Measurements from ENCODE around the gene POLD4. TPM values are rescaled to one million over a fixed set of nuclear protein-coding genes. Genes with fewer than 3 reads are reported as not detected.

The POLD4 gene
- total RNA-seq, 1 experiment from 2014 or later: 19.5 TPM

DNA sequence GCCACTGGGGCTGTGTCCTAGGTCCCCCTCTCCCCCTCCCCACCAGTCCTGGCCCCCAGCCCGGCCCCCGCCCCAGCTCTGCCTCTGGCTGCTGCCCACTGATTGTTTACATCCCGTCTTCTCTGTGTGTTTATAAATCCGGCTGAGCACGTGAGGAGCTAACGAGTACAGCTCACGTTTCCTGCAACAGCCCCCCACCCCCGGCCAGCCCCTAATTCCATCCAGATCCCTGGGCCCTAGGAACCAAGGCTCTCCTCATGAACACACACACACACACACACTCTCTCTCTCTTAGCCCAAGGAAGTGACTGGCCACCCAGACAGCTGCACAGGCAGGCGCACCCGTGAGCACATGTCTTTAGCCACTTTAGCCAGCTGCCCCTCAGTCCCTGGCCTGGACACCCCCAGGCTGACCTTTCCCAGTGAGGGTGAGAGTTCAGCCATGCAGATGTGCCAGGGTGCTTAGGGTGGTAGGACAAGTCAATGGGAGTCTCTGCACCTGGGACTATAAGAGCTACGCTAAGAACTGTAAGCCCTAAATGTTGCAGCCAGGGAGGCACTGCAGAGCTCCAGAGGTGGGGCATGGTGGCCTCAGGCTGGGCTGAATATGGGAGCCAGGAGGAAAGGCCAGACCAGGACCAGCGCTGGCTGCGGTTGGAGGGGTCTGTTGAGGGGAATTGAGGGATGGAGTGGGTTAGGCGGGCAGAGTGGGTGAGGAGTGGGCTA, 17.2 kb upstream of the POLD4 start:
- peaks cover 2% of the 10 kb centered on the region; the same call in 1 of the 2 replicates for H3K27me3 ChIP-seq (ENCODE audit: insufficient read depth, low read length)
- no peak overlapping the region for H2BK120ac ChIP-seq (ENCODE audit: low read depth, low read length, poor library complexity, severe bottlenecking)
- no peak overlapping the region for H3K4me2 ChIP-seq (ENCODE audit: insufficient read depth, insufficient read length, low read length)
- TF ChIP-seq CTCF (conservative IDR thresholded peaks at IDR 0.05): no peak
- H3K4me3 Mint-ChIP-seq: no peak overlapping the region; a peak in 1 of 5 replicates
- no peak overlapping the region for H3K27ac Mint-ChIP-seq
- no peak overlapping the region for H3K27ac ChIP-seq (ENCODE audit: insufficient read length, low read depth, low read length)
- no peaks in the 10 kb centered on the region for H3K79me1 ChIP-seq (ENCODE audit: insufficient read depth, low read depth, low read length, poor library complexity, severe bottlenecking)
- no peak overlapping the region for H3T11ph ChIP-seq (ENCODE audit: low read length)
- no peak for DNase-seq
- H2AK5ac ChIP-seq (ENCODE audit: insufficient read length, low read length): no peak overlapping the region
- no peak overlapping the region for H2BK12ac ChIP-seq (ENCODE audit: insufficient read length, low read depth, low read length)
- H3K4me1 Mint-ChIP-seq: peaks cover 44 to 50% of the 10 kb centered on the region in 2 experiments
- peaks cover 24% of the 10 kb centered on the region for H3K23me2 ChIP-seq (ENCODE audit: insufficient read length, low read depth, low read length, poor library complexity, severe bottlenecking)
- no peak overlapping the region for H3K4ac ChIP-seq (ENCODE audit: low read depth, low read length)
- WGBS (ENCODE audit: extremely low coverage, insufficient read length, low lambda C conversion rate): no CpG with 5 or more reads among the region's 14 CpGs
- H2BK20ac ChIP-seq (ENCODE audit: low read depth, low read length, poor library complexity, severe bottlenecking): no peak overlapping the region
- H3K18ac ChIP-seq (ENCODE audit: insufficient read length, low read depth, low read length): no peak overlapping the region
- no peaks in the 10 kb centered on the region; a peak in 1 of 7 replicates for H3K36me3 Mint-ChIP-seq (ENCODE audit: insufficient read depth in 1 of 3, low read depth in 3 of 3)
- H4K91ac ChIP-seq (ENCODE audit: insufficient read length, low read depth, low read length): no peak overlapping the region
- H4K5ac ChIP-seq (ENCODE audit: insufficient read length, low read depth, low read length): no peak overlapping the region
- no peak overlapping the region for H3K14ac ChIP-seq (ENCODE audit: insufficient read depth, low read length)
- peaks cover 3% of the 10 kb centered on the region for H4K20me1 ChIP-seq (ENCODE audit: control insufficient read depth, insufficient read depth, insufficient read length)
- H3K9me3 ChIP-seq (ENCODE audit: control insufficient read depth, low read depth, low read length): no peaks in the 10 kb centered on the region
- H3K79me2 ChIP-seq (ENCODE audit: insufficient read depth, low read length): no peaks in the 10 kb centered on the region
- no peak overlapping the region for H4K8ac ChIP-seq (replicated peaks; ENCODE audit: insufficient read length, low read depth, low read length)
- no peak overlapping the region for H3K9ac ChIP-seq (ENCODE audit: extremely low read depth, insufficient read length, low read length)
- no peak overlapping the region for H2AFZ ChIP-seq (ENCODE audit: low read length)
- peaks cover 7% of the 10 kb centered on the region; the same call in 1 of the 2 replicates for H3K4me1 ChIP-seq (ENCODE audit: insufficient read depth, low read length)
- H2BK15ac ChIP-seq (ENCODE audit: low read depth, low read length): no peak overlapping the region
- no peaks in the 10 kb centered on the region; a peak in 1 of 5 replicates for H3K9me3 Mint-ChIP-seq
- no peak overlapping the region for H2BK5ac ChIP-seq (ENCODE audit: insufficient read length, low read length)
- H3K27me3 Mint-ChIP-seq (ENCODE audit: low read depth): peaks cover 73% of the 10 kb centered on the region
- no peak overlapping the region for H3K56ac ChIP-seq (ENCODE audit: insufficient read length, low read depth, low read length)
- H3K23ac ChIP-seq (ENCODE audit: insufficient read length, low read depth, low read length): no peak overlapping the region

All from H9 (cell line).